Transverse colon (tissue), 4 donors: ENCODE data around the gene KCNK15.

Experiments used
- CTCF ChIP-seq, 5 experiments: fragments of 200-600 bp in 3 of 5; fragments of 450-650 bp in 2 of 5; sonication (generic) in 3 of 5; IDR thresholded peaks; 1 replicate in 2 of 5; 2 replicates in 3 of 5; pipeline ENCODE4 v1.5.1; 2016 to 2017; ENCODE audit warnings: antibody characterized with exemption in 5 of 5, inconsistent platforms in 3 of 5, mild to moderate bottlenecking in 2 of 5, moderate library complexity in 1 of 5
- POLR2AphosphoS5 ChIP-seq, 3 donors: sonication (generic); formaldehyde crosslinking; IDR thresholded peaks; one replicate each; pipeline ENCODE4 v1.6.1; 2016; ENCODE audit warnings: antibody characterized with exemption in 3 of 3

GRCh38 chr20:44720621-44720996 lies 25.1 kb upstream of the KCNK15 start:
- TF ChIP-seq POLR2AphosphoS5 (IDR thresholded peaks at IDR 0.05), result no peak
- TF ChIP-seq CTCF (IDR thresholded peaks at IDR 0.05), result no peak
